AG09319 (cell line): ENCODE measurements around the gene LTBR.

ENCODE experiments used
- DNase-seq: peaks from one replicate; pipeline ENCODE4 v3.0.0-alpha.2; 2010; ENCODE audit warnings: low read depth; ENCODE audit errors: extremely low read depth
- TF ChIP-seq, protein P1 (sequence below): IDR thresholded peaks from 2 replicates; pipeline ENCODE4 v1.5.1; 2011; ENCODE audit warnings: low read depth, mild to moderate bottlenecking, inconsistent platforms, low read length, moderate library complexity

The LTBR gene

DNA sequence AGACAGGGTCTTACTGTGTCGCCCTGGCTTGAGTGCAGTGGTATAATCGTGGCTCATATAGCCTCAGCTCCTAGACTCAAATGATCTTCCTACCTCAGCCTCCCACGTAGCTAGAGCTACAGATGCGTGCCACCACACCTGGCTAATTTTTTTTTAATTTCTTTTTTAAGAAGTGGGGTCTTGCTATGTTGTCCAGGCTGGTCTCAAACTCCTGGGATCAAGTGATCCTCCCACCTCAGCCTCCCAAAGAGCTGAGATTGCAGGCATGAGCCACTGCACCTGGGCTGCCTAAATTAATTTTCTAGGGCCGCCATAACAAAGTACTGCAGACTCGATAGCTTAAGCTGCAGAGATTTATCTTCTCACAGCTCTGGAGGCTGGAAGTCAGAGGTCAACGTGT lies 9.1 kb downstream of the LTBR start:
- DNase-seq = no peak
- TF ChIP-seq, protein P1, sequence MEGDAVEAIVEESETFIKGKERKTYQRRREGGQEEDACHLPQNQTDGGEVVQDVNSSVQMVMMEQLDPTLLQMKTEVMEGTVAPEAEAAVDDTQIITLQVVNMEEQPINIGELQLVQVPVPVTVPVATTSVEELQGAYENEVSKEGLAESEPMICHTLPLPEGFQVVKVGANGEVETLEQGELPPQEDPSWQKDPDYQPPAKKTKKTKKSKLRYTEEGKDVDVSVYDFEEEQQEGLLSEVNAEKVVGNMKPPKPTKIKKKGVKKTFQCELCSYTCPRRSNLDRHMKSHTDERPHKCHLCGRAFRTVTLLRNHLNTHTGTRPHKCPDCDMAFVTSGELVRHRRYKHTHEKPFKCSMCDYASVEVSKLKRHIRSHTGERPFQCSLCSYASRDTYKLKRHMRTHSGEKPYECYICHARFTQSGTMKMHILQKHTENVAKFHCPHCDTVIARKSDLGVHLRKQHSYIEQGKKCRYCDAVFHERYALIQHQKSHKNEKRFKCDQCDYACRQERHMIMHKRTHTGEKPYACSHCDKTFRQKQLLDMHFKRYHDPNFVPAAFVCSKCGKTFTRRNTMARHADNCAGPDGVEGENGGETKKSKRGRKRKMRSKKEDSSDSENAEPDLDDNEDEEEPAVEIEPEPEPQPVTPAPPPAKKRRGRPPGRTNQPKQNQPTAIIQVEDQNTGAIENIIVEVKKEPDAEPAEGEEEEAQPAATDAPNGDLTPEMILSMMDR = no peak

GRCh38 chr12:6394398-6394797 lies 10.4 kb downstream of the LTBR start:
- DNase-seq = no peak
- TF ChIP-seq, protein P1 = no peak

- no peak for DNase-seq
- TF ChIP-seq, protein P1 = no peak
These were observed 12.1 kb downstream of the LTBR start for GRCh38 chr12:6396031-6396430.

GRCh38 chr12:6399884-6400644 lies 16.1 kb downstream of the LTBR start:
- TF ChIP-seq, protein P1 = no peak
- no peak for DNase-seq

- TF ChIP-seq, protein P1 = no peak
- no peak for DNase-seq
These were observed 20.4 kb downstream of the LTBR start for GRCh38 chr12:6404390-6404789.

DNA sequence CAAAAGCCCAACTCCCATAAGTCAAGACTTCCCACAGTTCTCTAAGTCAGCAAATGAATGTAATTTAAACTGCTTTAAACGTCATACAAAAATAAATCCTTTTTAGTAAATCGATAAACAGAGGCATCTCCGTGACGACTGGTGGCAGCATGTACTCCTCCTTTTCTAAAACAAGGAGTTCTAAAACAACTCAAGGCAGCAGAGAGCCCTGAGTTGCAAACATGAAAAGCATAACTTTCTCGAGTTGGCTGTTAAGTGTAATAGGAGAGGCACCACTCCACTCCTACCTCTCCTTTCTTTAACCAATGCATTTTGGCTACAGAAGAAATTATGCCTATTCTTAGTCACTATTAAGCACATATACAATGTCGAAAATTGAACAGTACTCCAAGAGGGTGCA lies 22.0 kb downstream of the LTBR start:
- DNase-seq = no peak

More for the DNA sequence above, 22.0 kb downstream of the LTBR start:
- TF ChIP-seq, protein P1 = no peak
